Ascending aorta (tissue), 2 donors: ENCODE results near the gene RNF151. TPM values are rescaled to one million over a fixed set of nuclear protein-coding genes. Genes with fewer than 3 reads are reported as not detected.

Experiments
- DNase-seq, 2 donors: peaks; one replicate each; pipeline ENCODE4 v3.0.0-alpha.2; 2019; ENCODE audit warnings: low spot score in 2 of 2
- H3K27ac ChIP-seq, 2 donors: fragments of 200-600 bp; sonication (generic); one replicate each; pipeline ENCODE4 v1.5.1; 2016 to 2017; ENCODE audit warnings: mild to moderate bottlenecking in 1 of 2
- H3K27me3 ChIP-seq: fragments of 200-600 bp; sonication (generic); one replicate; pipeline ENCODE4 v1.5.1; 2017
- H3K36me3 ChIP-seq, 2 donors: fragments of 200-600 bp; sonication (generic); one replicate each; pipeline ENCODE4 v1.5.1; 2016
- H3K4me1 ChIP-seq, 2 donors: fragments of 200-600 bp; sonication (generic); one replicate each; pipeline ENCODE4 v1.5.1; 2016 to 2017; ENCODE audit warnings: mild to moderate bottlenecking in 1 of 2
- H3K4me3 ChIP-seq, 2 donors: fragments of 200-600 bp; sonication (generic); one replicate each; pipeline ENCODE4 v1.5.1; 2016 to 2017; ENCODE audit warnings: mild to moderate bottlenecking in 1 of 2
- H3K9me3 ChIP-seq, 2 donors: fragments of 200-600 bp; sonication (generic); one replicate each; pipeline ENCODE4 v1.5.1; 2016
- intact Hi-C: fragments of 100-400 bp; cut with DNase I; formaldehyde crosslinking; loops from one replicate; pipeline ENCODE4 v1.15.1; 2023
- total RNA-seq: library from RNA; depleted of rRNA; stranded (reverse); fragments of >200 nt; gene quantifications from one replicate; pipeline ENCODE4 v1.1.0, GENCODE V29; 2016
- TF ChIP-seq, protein P1 (sequence below), 3 experiments: fragments of 200-600 bp in 2 of 3; fragments of 450-650 bp in 1 of 3; sonication (generic) in 2 of 3; IDR thresholded peaks; one replicate each; pipeline ENCODE4 v1.5.1; 2016 to 2019; ENCODE audit warnings: antibody characterized with exemption in 3 of 3, mild to moderate bottlenecking in 1 of 3, moderate library complexity in 1 of 3

The RNF151 gene
- total RNA-seq, 1 donor from 2014 or later = not detected

DNA sequence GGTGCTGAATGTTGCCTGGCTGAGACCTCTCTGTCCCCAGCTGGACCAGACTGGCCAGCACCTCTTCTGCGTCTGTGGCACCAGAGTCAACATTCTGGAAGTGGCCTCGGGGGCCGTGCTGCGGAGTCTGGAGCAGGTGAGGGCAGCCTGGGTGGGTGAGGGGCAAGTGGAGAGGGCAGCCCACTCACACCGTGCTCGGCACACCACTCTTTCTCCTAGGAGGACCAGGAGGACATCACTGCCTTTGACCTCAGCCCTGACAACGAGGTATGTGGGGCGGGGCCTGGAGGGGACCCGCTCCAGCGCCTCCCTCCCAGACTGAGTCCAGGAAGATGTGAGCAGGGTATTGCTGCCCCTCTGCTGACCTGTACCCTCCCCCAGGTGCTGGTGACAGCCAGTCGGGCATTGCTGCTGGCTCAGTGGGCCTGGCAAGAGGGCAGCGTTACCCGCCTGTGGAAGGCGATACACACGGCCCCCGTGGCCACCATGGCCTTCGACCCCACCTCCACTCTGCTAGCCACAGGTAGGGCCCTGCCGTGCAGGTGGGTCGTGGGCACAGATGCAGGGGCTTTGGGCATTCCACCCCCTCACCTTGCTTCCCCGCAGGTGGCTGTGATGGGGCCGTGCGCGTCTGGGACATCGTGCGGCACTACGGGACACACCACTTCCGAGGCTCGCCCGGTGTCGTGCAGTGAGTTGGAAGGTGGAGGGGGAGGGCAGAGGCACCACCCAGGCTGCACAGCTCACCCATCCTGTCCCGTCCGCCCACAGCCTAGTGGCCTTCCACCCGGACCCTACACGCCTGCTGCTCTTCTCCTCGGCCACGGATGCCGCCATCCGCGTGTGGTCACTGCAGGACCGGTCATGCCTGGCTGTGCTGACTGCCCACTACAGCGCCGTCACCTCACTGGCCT, 7.8 kb downstream of the RNF151 start:
- TF ChIP-seq, protein P1, sequence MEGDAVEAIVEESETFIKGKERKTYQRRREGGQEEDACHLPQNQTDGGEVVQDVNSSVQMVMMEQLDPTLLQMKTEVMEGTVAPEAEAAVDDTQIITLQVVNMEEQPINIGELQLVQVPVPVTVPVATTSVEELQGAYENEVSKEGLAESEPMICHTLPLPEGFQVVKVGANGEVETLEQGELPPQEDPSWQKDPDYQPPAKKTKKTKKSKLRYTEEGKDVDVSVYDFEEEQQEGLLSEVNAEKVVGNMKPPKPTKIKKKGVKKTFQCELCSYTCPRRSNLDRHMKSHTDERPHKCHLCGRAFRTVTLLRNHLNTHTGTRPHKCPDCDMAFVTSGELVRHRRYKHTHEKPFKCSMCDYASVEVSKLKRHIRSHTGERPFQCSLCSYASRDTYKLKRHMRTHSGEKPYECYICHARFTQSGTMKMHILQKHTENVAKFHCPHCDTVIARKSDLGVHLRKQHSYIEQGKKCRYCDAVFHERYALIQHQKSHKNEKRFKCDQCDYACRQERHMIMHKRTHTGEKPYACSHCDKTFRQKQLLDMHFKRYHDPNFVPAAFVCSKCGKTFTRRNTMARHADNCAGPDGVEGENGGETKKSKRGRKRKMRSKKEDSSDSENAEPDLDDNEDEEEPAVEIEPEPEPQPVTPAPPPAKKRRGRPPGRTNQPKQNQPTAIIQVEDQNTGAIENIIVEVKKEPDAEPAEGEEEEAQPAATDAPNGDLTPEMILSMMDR (IDR thresholded peaks at IDR 0.05) = no peak
- intact Hi-C loops = loop anchor here (5.0 kb wide), 1 partner anchor 248 kb away; the partner anchor contains the start of gene E4F1
- Histone ChIP-seq H3K36me3 (peaks cover 43 to 49% of the 10 kb centered on the region in 2 donors), H3K27me3 (no peaks in the 10 kb centered on the region), H3K27ac (no peak overlapping the region), H3K9me3 (no peaks in the 10 kb centered on the region), H3K4me3 (no peak overlapping the region), H3K4me1 (peaks cover 14 to 16% of the 10 kb centered on the region in 2 donors)
- DNase-seq = no peak

DNA sequence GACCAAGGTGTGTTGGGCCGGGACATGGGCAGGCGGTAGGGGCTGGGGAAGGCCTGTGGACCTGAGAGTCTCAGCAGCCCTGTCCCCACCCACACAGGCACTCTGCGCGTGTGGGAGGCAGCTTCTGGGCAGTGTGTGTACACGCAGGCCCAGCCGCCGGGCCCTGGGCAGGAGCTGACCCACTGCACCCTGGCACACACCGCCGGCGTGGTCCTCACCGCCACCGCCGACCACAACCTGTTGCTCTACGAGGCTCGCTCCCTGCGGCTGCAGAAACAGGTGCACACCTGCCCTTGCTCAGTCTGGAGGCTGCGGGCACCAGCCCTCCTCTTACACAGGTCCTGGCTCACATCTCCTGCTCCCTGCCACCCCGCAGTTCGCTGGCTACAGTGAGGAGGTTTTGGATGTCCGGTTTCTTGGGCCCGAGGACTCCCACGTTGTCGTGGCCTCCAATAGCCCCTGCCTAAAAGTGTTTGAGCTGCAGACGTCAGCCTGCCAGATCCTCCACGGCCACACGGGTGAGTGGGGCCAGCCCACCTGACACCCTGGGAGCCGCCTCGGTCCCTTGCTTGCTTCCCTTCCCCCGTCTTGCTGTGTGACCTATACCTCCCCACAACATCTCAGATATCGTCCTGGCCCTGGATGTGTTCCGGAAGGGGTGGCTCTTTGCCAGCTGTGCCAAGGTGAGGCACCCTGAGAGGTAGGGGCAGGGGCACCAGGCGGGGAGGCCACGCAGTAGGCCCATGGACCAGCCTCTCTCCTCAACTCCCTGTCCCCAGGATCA, 9.0 kb downstream of the RNF151 start:
- peaks cover 43 to 49% of the 10 kb centered on the region in 2 donors for H3K36me3 ChIP-seq
- TF ChIP-seq, protein P1 (IDR thresholded peaks at IDR 0.05) = no peak
- peaks cover 10% of the 10 kb centered on the region for H3K27me3 ChIP-seq
- H3K4me1 ChIP-seq = peaks cover 14 to 16% of the 10 kb centered on the region in 2 donors
- DNase-seq = no peak
- H3K9me3 ChIP-seq = no peaks in the 10 kb centered on the region
- H3K4me3 ChIP-seq = no peak overlapping the region
- no peak overlapping the region for H3K27ac ChIP-seq
- intact Hi-C loops = no loop called here

- TF ChIP-seq, protein P1 (IDR thresholded peaks at IDR 0.05) = no peak
- Histone ChIP-seq H3K36me3 (peaks cover 43 to 49% of the 10 kb centered on the region in 2 donors), H3K4me1 (peaks cover 10 to 11% of the 10 kb centered on the region in 2 donors), H3K27me3 (peaks cover 15% of the 10 kb centered on the region), H3K4me3 (no peak overlapping the region), H3K27ac (no peak overlapping the region), H3K9me3 (no peaks in the 10 kb centered on the region)
- DNase-seq = no peak
- intact Hi-C loops = no loop called here
Measured at GRCh38 chr16:1976216-1976520, 9.5 kb downstream of the RNF151 start.

DNA sequence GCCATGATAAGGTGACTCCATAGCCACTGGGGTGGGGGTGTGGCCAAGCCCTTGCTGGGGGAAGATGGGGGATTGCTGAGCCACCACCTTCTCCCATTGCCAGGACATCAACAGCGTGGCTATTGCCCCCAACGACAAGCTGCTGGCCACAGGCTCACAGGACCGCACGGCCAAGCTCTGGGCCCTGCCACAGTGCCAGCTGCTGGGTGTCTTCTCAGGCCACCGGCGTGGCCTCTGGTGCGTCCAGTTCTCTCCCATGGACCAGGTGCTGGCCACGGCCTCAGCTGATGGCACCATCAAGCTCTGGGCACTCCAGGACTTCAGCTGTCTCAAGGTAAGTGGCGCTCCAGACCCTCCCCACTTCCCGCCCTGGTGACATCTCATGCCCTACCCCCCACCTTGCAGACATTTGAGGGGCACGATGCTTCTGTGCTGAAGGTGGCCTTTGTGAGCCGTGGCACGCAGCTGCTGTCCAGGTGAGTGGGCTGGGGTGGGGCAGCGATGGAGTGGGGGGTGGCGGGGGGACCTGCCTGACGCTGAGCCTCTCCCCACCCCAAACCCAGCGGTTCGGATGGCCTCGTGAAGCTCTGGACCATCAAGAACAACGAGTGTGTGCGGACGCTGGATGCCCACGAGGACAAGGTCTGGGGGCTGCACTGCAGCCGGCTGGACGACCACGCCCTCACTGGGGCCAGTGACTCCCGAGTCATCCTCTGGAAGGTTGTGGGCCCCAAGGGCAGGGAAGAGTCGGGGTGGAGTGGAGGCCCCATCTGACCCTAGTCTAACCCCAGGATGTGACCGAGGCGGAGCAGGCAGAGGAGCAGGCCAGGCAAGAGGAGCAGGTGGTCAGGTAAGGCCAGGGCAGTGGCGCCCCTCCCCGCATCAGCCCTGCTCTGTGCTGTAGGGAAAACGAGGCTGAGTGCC, 10.6 kb downstream of the RNF151 start:
- peaks cover 43 to 49% of the 10 kb centered on the region in 2 donors for H3K36me3 ChIP-seq
- intact Hi-C loops = no loop called here
- DNase-seq = no peak
- H3K27ac ChIP-seq = no peak overlapping the region
- H3K27me3 ChIP-seq = peaks cover 17% of the 10 kb centered on the region
- TF ChIP-seq, protein P1 (IDR thresholded peaks at IDR 0.05) = no peak
- peaks cover 8% of the 10 kb centered on the region in 2 donors for H3K4me1 ChIP-seq
- no peaks in the 10 kb centered on the region for H3K9me3 ChIP-seq
- H3K4me3 ChIP-seq = no peak overlapping the region

DNA sequence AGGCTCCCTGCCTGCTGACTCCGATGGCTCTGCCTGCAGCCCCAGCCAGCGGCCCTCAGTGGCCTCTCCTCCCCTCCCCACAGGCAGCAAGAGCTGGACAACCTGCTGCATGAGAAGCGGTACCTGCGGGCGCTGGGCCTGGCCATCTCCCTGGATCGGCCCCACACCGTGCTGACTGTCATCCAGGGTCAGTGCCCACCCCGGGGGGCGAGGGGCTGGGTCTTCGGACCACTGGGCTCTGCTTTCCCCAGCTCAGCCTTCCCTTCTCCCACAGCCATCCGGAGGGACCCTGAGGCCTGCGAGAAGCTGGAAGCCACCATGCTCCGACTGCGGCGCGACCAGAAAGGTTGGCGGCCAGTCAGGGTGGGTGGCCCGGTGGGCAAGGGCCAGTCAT, 11.2 kb downstream of the RNF151 start:
- H3K36me3 ChIP-seq = peaks cover 43 to 49% of the 10 kb centered on the region in 2 donors

More for the DNA sequence above, 11.2 kb downstream of the RNF151 start:
- TF ChIP-seq, protein P1 (IDR thresholded peaks at IDR 0.05) = no peak
- Histone ChIP-seq H3K27ac (no peak overlapping the region), H3K9me3 (no peaks in the 10 kb centered on the region), H3K4me3 (no peak overlapping the region), H3K4me1 (peaks cover 1% of the 10 kb centered on the region in 2 donors), H3K27me3 (peaks cover 17% of the 10 kb centered on the region)
- intact Hi-C loops = no loop called here
- DNase-seq = no peak
